Spleen (tissue), 11 donors: ENCODE data around the gene LINC01488. TPM values are rescaled to one million over a fixed set of nuclear protein-coding genes. Genes with fewer than 3 reads are reported as not detected.
A peak's percentile ranks its signal among the peaks of the same experiment; 100 is the strongest.

Experiments used
- DNase-seq: peaks from one replicate; pipeline ENCODE4 v3.0.0-alpha.2; 2020
- H3K27ac ChIP-seq, 8 donors: fragments of 200-600 bp; sonication (generic) in 7 of 8; 1 replicate in 4 of 8; 2 replicates in 4 of 8; pipeline versions ENCODE4 v1.5.0 to v1.8.0; 2016 to 2021; ENCODE audit warnings: inconsistent platforms in 4 of 8, mild to moderate bottlenecking in 4 of 8, moderate library complexity in 1 of 8
- H3K27me3 ChIP-seq, 7 donors: fragments of 200-600 bp; sonication (generic) in 6 of 7; replicated peaks in 1 of 7; 1 replicate in 4 of 7; 2 replicates in 3 of 7; pipeline versions ENCODE4 v1.5.0 to v1.8.0; 2016 to 2021; ENCODE audit warnings: inconsistent platforms in 3 of 7, mild to moderate bottlenecking in 1 of 7
- H3K36me3 ChIP-seq, 6 donors: fragments of 200-600 bp; sonication (generic) in 5 of 6; 1 replicate in 4 of 6; 2 replicates in 2 of 6; pipeline versions ENCODE4 v1.5.0 to v1.8.0; 2016 to 2021; ENCODE audit warnings: inconsistent platforms in 2 of 6
- H3K4me1 ChIP-seq, 6 donors: fragments of 200-600 bp; sonication (generic) in 5 of 6; 1 replicate in 3 of 6; 2 replicates in 3 of 6; pipeline versions ENCODE4 v1.5.0 to v1.8.0; 2016 to 2021; ENCODE audit warnings: inconsistent platforms in 3 of 6
- H3K4me3 ChIP-seq, 8 donors: fragments of 200-600 bp; sonication (generic) in 7 of 8; 1 replicate in 4 of 8; 2 replicates in 4 of 8; pipeline versions ENCODE4 v1.5.0 to v1.8.0; 2016 to 2021; ENCODE audit warnings: inconsistent platforms in 4 of 8, mild to moderate bottlenecking in 4 of 8, moderate library complexity in 2 of 8
- H3K9me3 ChIP-seq, 8 donors: fragments of 200-600 bp; sonication (generic) in 7 of 8; 1 replicate in 4 of 8; 2 replicates in 4 of 8; pipeline versions ENCODE4 v1.5.0 to v1.8.0; 2016 to 2021; ENCODE audit warnings: inconsistent platforms in 4 of 8
- POLR2A ChIP-seq, 3 donors: fragments of 450-650 bp; IDR thresholded peaks; one replicate each; pipeline ENCODE4 v1.5.1; 2017; ENCODE audit warnings: antibody characterized with exemption in 3 of 3, mild to moderate bottlenecking in 1 of 3
- POLR2AphosphoS5 ChIP-seq, 3 donors: sonication (generic); formaldehyde crosslinking; IDR thresholded peaks; one replicate each; pipeline ENCODE4 v1.5.1; 2017; ENCODE audit warnings: antibody characterized with exemption in 3 of 3
- WGBS, 5 donors: extraction: QIAGEN DNeasy Blood & Tissue Kit in 3 of 5; methylation state at CpG; one replicate each; pipeline versions ENCODE4 v1.1.5 to v1.1.7; 2013 to 2018; 5-methylcytosine and 5-hydroxymethylcytosine counted together
- intact Hi-C: fragments of 100-400 bp; cut with DNase I; formaldehyde crosslinking; loops from one replicate; pipeline ENCODE4 v1.15.0; 2023; ENCODE audit warnings: low total_unique reads
- polyA plus RNA-seq, 3 donors: library from polyadenylated mRNA; stranded (reverse); fragments of 200-250 nt; gene quantifications; one replicate each; pipeline ENCODE4 v1.2.1, GENCODE V29; 2013
- total RNA-seq, 7 donors: library from RNA; depleted of rRNA in 3 of 7; stranded (reverse); fragments of >200 nt in 3 of 7; fragmentation: NEBNext Ultra II Directional in 4 of 7; extraction: Animal tissue kit (Norgen Biotek cat#: 25700) in 4 of 7; gene quantifications; one replicate each; pipeline versions ENCODE4 v1.1.0 to v1.2.1, GENCODE V29; 2016 to 2021
- TF ChIP-seq, protein P1 (sequence below), 11 experiments: fragments of 200-600 bp in 7 of 11; fragments of 450-650 bp in 4 of 11; sonication (generic) in 4 of 11; IDR thresholded peaks in 8 of 11; conservative IDR thresholded peaks in 3 of 11; 1 replicate in 7 of 11; 2 replicates in 4 of 11; pipeline versions ENCODE4 v1.4.0 to v1.8.0; 2016 to 2021; ENCODE audit warnings: antibody characterized with exemption in 11 of 11, inconsistent platforms in 4 of 11, mild to moderate bottlenecking in 1 of 11
- donor health status: healthy with polysubstance abuse.
- donor health status: DM: no; HTN: no; CAD: no; lungs with moderate emphysema.
- donor health status: DM: no; HTN: no; CAD: no.
- donor health status: Bipolar disorder and iron deficiency.
- donor health status: healthy.
- donor health status: DM: no; HTN: no; CAD: no.
- donor health status: DM: yes; HTN: yes; CAD: no.

Gene LINC01488
- total and polyA plus RNA-seq, 10 donors: not detected

DNA sequence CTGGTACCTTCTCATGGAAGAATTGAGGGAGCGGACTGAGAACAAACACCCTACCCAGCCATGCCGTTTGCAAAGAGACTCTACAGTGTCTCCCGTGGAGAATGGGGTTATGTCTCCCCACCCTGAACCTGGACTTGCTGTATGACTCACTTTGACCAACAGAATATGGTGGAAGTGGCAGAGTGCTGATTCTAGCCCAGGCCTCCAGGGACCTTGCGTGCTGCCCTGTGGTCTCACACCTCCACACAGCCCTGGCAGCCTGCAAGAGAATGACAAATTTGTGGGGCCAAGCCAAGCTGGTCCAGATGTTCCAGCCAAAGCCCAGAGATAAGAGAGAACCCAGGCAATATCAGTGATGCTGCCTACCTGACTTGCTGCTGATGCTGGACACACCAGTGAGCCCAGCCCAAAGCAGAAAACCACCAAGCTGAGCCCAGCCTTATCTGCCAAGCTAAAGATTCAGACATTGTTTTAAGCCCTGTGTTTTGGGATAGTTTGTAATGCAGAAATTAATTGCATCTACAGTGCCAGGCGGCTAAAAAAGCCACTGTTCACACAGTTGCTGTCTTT is 8.1 kb upstream of the LINC01488 start:
- Histone ChIP-seq H3K36me3 (no peaks in the 10 kb centered on the region), H3K4me1 (peaks cover 0 to 27% (median 13%) of the 10 kb centered on the region in 6 donors), H3K27ac (no peak overlapping the region), H3K27me3 (peaks cover 0 to 22% (median 0%) of the 10 kb centered on the region in 7 donors), H3K9me3 (peaks cover 0 to 9% (median 6%) of the 10 kb centered on the region in 8 donors), H3K4me3 (no peak overlapping the region)
- TF ChIP-seq POLR2AphosphoS5 (IDR thresholded peaks at IDR 0.05) (no peak), POLR2A (IDR thresholded peaks at IDR 0.05) (no peak)
- TF ChIP-seq, protein P1, sequence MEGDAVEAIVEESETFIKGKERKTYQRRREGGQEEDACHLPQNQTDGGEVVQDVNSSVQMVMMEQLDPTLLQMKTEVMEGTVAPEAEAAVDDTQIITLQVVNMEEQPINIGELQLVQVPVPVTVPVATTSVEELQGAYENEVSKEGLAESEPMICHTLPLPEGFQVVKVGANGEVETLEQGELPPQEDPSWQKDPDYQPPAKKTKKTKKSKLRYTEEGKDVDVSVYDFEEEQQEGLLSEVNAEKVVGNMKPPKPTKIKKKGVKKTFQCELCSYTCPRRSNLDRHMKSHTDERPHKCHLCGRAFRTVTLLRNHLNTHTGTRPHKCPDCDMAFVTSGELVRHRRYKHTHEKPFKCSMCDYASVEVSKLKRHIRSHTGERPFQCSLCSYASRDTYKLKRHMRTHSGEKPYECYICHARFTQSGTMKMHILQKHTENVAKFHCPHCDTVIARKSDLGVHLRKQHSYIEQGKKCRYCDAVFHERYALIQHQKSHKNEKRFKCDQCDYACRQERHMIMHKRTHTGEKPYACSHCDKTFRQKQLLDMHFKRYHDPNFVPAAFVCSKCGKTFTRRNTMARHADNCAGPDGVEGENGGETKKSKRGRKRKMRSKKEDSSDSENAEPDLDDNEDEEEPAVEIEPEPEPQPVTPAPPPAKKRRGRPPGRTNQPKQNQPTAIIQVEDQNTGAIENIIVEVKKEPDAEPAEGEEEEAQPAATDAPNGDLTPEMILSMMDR (IDR thresholded peaks at IDR 0.05 in 8 of 11, conservative IDR thresholded peaks at IDR 0.05 in 3 of 11): no peak
- 81 to 92% (median 88%) methylated on average over 5 of the region's 5 CpGs for WGBS, 5 donors
- peak; percentile 31 for DNase-seq
- intact Hi-C loops: no loop called here

DNA sequence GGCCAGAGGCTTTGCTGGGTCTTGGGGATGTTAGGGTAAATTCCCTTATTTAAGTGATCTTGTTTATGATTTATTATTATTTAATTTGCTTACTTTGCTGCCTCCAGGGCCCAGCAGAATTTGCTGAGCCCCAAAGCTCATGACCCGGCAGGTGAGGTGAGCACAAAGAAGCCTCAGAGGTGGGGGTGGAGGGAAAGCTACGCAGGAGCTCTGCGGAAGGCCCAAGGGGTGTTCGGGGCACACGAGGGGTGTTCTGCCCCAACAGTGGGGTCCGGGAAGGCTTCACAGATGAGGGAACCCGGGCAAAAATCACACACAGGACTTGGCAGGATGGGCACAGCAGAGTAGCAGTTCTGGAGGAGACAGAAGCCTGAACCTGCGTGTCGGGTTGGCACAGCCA is 6.7 kb upstream of the LINC01488 start:
- H3K4me3 ChIP-seq: no peak overlapping the region
- WGBS, 5 donors: 87 to 96% (median 90%) methylated on average over 9 of the region's 9 CpGs
- peaks cover 0 to 18% (median 13%) of the 10 kb centered on the region in 6 donors for H3K4me1 ChIP-seq
- H3K27me3 ChIP-seq: peaks cover 0 to 22% (median 0%) of the 10 kb centered on the region in 7 donors
- TF ChIP-seq POLR2A (IDR thresholded peaks at IDR 0.05): no peak
- TF ChIP-seq POLR2AphosphoS5 (IDR thresholded peaks at IDR 0.05): no peak
- TF ChIP-seq, protein P1 (IDR thresholded peaks at IDR 0.05 in 8 of 11, conservative IDR thresholded peaks at IDR 0.05 in 3 of 11): no peak
- intact Hi-C loops: no loop called here
- no peak overlapping the region for H3K27ac ChIP-seq
- peak; percentile 51 for DNase-seq
- H3K9me3 ChIP-seq: peaks cover 0 to 9% (median 6%) of the 10 kb centered on the region in 8 donors
- no peaks in the 10 kb centered on the region for H3K36me3 ChIP-seq

DNA sequence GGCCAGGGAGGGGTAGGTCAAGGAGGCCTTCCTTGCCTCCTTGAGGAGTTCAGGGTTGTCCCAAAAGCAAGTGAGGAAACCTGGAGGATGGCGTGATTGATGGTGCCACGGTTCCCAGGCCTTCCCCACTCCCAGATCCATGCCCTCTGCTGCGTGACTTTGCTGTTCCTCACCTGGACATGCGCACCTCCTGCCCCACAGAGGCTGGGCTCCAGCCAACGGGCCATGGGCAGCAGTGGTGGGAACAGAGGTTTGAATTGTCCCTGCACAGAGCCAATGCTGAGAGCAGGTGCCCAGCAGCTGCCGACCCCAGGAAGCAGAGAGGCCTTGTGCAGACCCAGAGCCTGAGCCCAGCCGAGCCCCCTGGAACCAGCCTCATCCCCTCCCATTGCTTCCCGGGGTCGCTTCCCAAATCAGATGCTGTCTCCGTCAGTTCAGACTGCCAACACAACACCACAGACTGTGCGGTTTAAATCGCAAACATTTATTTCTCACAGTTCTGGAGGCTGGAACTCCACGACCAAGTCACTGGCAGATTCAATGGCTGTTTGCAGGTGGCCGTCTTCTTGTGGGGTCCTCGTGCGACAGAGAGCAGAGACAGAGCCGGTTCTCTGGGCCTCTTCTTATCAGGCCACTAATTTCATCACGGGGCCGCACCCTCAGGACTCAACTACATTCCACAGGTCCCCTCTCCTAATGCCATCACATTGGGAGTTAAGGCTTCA is 6.2 kb upstream of the LINC01488 start:
- TF ChIP-seq POLR2A (IDR thresholded peaks at IDR 0.05): no peak
- TF ChIP-seq POLR2AphosphoS5 (IDR thresholded peaks at IDR 0.05): no peak
- TF ChIP-seq, protein P1 (IDR thresholded peaks at IDR 0.05 in 8 of 11, conservative IDR thresholded peaks at IDR 0.05 in 3 of 11): no peak
- Histone ChIP-seq H3K36me3 (no peaks in the 10 kb centered on the region), H3K4me3 (no peak overlapping the region), H3K27me3 (peaks cover 0 to 22% (median 0%) of the 10 kb centered on the region in 7 donors), H3K9me3 (peaks cover 0 to 9% (median 6%) of the 10 kb centered on the region in 8 donors), H3K4me1 (peaks cover 0 to 18% (median 13%) of the 10 kb centered on the region in 6 donors), H3K27ac (no peak overlapping the region)
- intact Hi-C loops: no loop called here
- WGBS, 5 donors: 89 to 94% (median 92%) methylated on average over 17 to 19 of the region's 19 CpGs
- DNase-seq: peak; percentile 41

DNA sequence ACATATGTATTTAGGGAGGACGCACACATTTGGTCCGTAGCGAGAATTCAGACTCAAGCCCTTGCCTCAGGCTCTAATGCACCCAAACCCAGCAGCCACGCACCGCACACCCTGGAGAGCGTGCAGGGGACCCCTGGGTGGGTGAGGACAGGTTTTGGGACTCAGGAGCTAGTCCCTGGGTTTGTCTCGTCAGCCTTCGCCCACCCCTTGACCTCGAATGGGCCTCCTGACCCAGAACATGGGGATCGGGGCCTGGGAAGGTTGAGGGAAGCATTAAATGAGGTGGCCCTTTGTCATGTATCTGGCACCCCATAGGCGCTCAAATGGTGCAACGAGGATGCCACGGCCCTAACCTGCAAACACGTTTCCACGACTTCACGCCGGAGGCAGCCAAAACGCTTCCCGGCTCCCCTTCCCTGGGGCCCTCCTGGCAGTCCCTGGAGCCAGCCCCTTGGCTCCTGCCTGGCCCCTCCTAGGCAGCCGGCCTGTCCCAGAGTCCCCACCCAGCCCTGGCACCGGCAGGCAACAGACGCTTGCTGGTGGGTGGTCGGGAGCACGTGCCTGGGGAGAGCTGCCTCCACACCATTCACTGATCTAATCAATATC is 5.5 kb upstream of the LINC01488 start:
- no peak for TF ChIP-seq POLR2AphosphoS5 (IDR thresholded peaks at IDR 0.05)
- no peak for TF ChIP-seq POLR2A (IDR thresholded peaks at IDR 0.05)
- TF ChIP-seq, protein P1 (IDR thresholded peaks at IDR 0.05 in 8 of 11, conservative IDR thresholded peaks at IDR 0.05 in 3 of 11): no peak
- H3K27ac ChIP-seq: no peak overlapping the region
- H3K9me3 ChIP-seq: peaks cover 0 to 9% (median 6%) of the 10 kb centered on the region in 8 donors
- H3K4me1 ChIP-seq: peaks cover 0 to 18% (median 12%) of the 10 kb centered on the region in 6 donors
- H3K27me3 ChIP-seq: peaks cover 0 to 19% (median 0%) of the 10 kb centered on the region in 7 donors
- peak; percentile 64 for DNase-seq
- H3K4me3 ChIP-seq: no peak overlapping the region
- H3K36me3 ChIP-seq: no peaks in the 10 kb centered on the region
- 91 to 96% (median 94%) methylated on average over 14 to 24 of the region's 24 CpGs for WGBS, 5 donors
- intact Hi-C loops: no loop called here
